Measurements from ENCODE around the gene DGCR8.

Gene DGCR8

DNA sequence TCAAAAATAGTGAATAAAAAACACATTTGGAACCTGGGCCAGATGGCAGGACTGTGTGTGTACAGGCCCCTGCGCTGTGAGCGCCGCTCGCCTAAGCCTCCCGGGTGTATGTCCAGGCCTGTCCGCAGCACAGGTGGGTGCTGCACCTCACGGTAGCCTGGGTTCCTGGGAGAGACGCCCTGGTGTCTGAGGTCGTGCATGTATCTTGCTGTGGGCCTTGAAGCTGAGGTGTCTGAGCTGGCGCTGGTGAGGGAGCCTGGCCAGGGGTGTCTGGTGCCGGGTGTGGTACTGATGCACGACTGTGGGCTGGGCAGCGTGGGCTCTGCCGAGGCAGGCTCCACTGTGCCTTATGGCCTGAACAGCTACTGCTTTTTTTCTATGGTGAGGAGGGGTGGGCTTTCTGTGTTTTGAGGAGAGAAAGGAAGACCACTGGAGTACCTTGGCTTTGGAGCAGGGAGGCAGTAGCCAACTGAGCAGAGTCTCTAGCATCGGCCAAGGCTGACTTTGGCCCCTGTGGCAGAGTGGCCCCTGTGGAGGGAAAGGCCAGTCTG is 47.4 kb downstream of the DGCR8 start:
- no peak for DNase-seq

DNA sequence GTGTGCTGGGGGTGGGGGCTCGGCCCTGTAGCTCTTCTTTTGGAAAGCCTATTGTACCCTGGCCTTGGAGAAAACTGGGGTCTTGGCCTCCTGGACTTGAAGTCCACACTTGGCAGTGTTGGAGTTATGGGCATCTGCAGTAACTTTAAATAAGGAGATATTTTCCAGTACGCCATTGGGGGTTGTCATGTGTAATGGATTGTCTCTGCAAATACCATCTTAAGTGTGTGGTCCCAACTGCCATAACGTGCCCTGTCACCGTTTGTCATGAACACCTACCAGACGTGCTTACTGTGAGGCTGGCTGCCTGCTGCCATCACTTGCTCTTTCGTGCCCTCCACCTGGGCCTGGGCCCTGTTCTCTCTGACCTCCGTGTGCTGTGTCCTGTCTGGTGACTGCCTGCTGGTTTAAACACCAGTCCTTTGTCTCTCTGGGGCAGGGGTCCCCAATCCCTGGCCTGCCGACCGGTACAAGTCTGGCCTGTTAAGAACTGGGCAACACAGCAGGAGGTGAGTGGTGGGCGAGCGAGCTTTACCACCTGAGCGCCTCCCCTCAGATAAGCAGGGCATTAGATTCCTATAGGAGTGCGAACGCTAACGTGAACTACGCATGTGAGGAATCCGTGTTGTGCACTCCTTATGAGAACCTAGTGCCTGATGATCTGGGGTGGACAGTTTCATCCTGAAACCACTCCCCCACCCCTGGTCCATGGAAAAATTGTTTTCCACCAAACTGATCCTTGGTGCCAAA is 48.0 kb downstream of the DGCR8 start:
- no peak for DNase-seq

DNA sequence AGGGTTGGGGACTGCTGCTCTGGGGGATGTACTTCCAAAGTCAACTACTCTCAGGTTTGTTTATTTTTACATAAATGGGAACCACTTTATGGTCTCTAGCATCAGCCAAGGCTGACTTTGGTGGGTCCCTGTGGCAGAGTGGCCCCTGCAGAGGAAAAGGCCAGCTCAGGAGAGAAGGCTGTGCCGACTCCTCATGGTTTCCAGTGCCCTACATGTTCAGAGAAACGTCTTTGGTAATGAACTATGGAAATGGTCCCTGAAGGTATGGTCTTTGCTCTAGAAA is 48.5 kb downstream of the DGCR8 start:
- DNase-seq, result no peak

DNA sequence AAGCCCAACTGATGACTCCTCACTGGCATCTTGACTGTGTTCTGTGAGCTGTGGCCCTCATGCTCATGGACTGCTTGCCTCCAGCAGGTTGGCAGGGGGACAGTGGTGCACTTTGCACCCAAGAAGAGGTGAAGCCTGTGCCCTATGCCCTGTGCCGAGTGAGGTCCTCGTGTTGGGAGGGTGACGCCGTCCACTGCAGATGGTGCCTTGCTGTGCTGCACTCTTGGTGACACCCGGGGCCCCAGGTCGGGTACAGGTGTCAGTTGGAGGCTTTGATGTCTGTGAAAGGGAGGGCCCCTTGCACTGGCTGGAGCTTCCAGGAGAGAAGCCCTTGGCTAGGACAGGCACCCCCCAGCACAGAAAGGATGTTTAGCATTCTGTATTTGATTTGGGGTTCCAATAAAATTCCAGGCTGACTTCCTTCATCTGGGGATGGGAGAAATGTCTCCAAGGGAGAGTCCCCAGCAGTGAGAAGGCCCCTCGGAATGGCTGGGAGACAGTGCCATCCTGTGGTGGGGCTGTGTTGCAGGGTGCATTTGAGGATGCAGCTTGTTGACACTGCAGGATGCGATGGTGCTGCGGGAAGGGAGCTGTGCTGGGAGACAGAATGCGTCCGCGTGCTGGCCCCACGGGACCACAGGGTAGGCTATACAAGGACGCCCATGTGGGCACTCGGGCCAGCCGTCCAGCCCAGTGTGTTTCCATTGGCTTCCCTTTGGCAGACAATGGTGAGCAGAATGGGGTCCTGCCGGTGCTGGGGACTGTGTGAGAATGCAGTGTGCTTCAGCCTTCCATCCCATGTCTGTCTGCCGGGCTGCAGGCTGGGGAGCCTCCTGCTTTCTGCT is 49.1 kb downstream of the DGCR8 start:
- DNase-seq, result peak; percentile 34

DNA sequence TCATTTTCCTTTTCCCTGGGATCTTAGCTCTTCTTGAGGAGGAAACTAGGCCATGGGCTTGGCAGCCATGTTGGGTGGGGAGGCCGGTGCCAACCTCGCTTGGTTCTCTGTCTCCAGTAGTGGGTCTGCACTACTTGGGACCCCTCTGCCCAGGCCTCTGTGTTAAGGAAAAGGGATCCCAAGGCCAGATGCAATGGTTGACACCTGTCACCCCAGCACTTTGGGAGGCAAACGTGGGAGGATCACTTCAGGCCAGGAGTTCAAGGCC is 49.6 kb downstream of the DGCR8 start:
- no peak for DNase-seq

DNA sequence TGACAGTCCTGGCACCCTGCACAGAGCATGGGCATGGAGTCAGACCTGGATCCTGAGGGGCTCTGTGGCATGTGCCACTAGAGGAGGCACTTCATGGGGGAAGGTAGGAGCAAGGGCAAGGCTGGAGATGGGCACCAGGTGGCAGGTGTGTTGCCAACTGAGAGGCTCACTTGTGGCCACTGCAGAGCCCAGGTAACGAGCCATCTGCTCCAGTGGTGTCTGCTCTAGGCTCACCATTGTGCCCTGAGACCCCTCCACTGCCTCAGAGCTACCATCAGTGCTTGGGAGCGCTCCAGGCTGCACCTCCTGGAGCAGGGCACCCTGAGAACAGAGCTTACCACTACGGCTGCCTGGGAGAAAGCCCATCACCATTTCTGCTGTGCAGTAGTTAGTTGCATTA is 50.3 kb downstream of the DGCR8 start:
- DNase-seq, result no peak

DNA sequence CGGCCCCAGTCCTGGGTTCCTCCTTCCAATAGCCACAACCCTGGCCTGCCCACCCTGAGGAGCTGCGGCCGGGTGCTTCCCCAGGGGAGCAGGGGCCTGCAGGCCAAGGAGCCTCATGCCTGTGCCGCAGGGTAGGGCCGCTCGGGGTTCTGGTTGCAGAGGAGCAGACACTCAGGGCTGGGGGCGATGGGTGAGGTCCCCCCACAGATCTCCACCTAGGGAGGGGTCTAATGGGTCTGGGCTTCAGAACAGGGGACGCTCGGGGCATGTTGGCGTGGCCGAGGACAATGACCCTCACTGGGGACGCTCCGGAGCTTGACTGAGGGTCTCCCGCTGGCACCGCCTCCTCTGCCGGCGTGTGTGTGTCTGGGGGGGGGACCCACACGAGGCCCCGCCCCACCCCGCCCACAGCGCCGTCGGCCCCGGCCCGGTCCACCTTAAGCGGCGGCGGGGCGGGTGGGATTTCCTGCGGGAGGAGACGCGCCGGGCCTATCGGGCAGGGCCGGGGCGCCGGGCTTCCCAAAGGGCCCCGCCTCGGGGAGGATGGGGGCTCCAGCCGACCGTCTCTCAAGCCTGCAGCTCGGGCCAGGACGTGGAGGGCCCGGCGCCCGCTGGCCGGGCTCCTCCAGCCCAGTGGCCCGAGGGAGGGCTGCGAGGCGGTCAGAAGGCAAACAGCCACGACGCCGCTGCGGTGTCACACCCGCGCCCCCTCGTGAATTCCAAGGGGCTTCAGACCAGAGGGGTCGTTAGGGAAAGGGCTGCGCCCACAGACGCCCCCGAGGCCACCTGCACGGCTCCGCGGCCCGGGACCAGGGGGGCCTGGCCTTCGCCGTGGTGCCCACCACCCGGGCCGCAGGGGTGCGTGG is 50.9 kb downstream of the DGCR8 start:
- DNase-seq, result peak; percentile 81

DNA sequence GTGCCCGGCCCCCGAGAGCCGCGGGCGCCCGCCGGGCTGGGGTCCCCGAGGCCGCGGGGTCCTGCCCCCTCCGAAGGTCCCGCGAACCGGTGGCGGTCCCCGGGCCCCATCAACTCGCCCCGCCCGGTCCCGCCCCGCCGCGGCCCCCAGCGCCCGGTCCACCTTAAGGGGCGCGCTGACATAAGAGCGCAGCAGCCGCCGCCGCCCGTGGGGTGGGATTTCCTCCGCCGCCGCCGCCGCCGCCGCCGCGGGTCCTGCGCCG is 51.5 kb downstream of the DGCR8 start, which contains the start of gene ZDHHC8:
TSS of gene ZDHHC8 (plus strand) at position 208 of the 262 bp plus-strand sequence. CDS start 144 bp downstream, outside the sequence.
- peak; percentile 29 for DNase-seq

DNA sequence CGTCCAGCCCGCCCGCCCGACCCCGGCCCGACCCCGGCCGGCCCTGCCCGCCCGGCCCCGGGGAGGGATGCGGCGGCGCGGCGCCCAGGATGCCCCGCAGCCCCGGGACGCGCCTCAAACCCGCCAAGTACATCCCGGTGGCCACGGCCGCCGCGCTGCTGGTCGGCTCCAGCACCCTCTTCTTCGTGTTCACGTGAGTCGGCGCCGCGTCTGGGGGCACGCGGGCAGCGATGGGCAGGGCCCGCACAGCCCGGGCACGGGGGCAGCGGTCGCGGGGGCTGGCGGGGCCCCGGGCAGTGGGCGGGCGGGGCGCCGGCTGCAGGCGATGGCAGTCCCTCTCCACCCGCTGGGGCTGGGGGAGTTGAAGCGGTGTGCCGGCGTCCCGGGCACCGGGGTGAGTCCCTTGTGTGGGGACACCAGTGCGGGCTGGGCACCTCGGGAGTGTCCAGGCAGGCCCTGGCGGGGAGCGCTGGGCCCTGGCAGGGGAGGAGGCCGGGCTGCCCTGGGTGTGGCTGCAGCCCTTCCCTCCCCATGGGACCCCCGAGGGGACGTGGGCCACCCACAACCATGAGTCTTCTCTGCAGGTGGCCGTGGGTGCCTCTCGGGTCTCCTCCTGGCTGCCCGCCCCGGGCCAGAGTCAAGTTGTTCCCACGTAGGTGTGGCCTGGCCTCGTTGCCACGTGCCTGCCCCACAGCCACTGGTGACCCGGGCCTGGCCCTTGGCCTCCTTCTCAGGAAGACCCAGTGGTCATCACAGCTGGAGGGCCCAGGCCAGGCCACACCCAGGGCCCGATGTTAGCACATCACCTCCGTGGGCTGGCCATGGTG is 52.0 kb downstream of the DGCR8 start:
- DNase-seq, result no peak

DNA sequence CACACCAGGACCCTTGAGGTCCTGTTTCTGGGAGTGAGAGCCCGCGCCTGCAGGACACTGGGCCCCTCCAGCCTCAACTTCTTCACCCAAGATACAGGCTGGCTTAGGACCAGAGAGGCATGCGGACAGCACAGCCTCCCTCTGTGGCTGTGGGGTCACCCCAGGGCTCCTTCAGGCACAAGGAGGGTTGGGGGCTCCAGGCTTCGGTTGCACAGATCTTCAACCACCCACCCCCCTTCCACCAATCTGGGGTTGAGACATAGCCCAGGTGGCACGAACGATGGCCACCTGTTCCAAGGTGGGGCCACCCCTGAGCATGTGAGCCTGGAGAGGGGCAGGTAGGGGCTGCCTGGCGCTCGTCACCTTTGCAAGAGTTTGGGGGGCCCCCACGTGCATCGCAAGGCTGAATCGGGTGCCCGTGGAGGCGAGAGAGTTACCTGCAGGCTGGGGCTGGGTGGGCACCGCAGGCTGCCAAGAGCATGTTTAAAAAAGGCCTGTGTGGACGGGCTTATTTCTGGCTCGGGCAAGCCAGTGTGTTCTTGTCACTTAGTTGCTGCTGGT is 52.7 kb downstream of the DGCR8 start:
- DNase-seq, result no peak

DNA sequence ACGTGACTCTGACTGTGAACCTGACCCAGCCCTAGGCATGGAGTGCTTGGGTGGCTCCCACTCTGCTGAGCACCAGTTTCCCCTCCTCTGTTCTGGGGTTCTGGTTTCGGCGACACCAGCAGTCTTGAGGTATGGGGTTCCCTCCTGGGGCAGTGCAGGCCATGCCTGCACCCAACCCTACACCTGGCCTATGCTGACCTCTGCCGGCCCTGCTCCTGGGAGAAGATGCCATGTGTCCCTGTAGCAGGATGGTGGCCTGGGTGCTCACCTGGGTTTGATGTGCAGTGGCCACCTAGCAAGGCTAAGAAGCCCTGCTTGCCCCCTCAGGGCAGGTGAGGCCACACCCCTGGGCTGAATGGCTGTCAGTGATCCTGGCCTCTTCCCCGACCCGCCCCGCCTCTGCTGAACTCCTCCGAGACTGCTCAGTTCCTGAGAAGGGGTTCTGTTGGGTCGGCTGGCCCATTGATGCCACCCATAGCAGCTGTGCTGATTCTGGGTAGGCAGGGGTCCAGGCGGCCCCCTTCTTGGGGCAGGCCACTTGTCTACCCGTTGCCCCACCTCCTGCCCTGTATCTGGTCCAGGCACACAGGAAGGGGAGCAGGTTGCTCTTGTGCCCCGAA is 54.0 kb downstream of the DGCR8 start:
- no peak for DNase-seq

DNA sequence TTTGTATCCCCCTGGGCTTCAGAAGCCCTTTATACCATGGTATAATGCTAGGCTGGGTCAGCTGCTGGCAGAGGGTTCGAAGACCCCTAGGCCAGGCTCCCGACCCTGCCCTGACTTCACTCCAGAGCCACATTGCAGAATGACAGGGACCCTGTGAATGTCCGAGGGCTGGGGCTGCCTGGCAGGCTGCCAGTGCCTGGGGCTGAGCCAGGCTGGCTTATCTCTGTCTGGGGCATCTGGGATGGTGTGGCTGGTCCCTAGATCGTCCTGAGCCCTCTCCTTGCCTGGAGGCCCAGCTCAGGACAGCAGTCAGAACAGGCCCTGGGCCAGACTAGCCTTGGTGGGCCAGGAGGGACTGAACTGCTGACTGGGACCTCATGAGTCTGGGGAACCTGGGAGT is 55.2 kb downstream of the DGCR8 start:
- DNase-seq, result no peak

DNA sequence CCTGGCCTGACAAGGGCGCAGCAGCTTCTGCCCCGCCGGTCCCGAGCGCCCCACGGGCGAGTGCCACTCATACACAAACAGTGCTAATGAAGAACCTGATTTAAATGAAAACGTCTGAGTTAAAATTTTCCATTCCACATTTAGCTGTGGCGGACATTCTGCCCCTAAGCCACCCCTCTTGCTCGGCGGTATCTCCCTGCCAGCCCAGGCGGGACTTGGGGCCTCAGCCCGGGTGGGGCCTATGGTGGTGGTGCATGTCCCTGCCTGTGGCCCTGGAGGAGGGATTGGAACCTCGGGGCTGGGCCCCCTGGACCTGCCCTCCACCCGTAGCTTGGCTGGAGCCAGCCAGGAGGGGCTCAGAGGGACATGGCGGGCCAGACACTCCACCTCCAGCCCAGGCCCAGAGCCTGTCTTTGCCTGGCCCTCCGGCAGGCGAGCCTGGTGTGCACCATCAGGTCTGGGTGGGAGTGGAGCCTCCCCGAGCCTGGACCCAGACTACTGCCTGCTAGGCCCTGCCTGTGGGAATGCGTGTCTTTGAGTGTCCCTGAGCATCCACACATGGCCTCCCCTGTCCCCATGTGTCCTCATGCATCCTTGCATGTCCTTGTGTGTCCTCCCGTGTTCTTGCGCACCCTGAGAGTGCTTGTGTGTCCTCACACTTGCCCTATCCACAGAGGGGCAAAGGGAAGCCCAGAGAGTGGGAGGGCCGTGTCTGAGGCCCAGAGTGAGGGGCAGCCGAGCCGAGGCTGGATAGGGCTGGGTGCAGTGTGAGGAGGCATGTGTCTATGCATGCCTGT is 56.0 kb downstream of the DGCR8 start:
- no peak for DNase-seq

DNA sequence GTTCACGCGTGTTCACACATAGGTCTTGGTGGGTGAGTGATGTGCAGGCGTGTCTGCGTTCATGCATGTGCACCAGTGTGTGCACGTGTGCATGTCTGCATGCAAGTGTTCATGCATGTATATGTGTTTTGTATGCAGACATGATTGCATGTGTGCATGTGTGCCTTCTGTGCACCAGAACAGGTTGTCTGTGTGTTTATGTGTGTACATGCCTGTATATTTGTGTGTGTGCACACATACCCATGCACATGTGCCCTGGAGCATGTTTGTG is 56.5 kb downstream of the DGCR8 start:
- no peak for DNase-seq

DNA sequence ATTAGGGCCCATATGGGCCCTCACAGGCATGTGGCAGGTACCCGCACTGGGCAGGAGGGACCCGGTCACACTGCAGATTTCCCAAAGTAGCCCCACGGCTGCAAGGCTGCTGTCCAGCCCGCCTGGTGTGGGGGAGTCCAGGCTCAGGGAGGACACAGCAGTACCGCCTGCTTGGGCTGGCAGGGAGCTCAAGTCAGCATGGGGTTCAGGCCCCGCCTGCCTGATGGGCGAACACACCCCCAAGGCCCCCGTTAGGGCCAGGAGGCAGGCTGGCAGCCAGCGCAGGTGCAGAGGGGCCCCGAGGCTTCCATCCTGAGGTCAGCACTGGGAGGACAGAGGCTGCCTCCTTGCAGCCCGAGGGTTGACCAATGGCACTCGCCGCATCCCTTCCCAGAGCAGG is 57.1 kb downstream of the DGCR8 start:
- DNase-seq, result no peak

DNA sequence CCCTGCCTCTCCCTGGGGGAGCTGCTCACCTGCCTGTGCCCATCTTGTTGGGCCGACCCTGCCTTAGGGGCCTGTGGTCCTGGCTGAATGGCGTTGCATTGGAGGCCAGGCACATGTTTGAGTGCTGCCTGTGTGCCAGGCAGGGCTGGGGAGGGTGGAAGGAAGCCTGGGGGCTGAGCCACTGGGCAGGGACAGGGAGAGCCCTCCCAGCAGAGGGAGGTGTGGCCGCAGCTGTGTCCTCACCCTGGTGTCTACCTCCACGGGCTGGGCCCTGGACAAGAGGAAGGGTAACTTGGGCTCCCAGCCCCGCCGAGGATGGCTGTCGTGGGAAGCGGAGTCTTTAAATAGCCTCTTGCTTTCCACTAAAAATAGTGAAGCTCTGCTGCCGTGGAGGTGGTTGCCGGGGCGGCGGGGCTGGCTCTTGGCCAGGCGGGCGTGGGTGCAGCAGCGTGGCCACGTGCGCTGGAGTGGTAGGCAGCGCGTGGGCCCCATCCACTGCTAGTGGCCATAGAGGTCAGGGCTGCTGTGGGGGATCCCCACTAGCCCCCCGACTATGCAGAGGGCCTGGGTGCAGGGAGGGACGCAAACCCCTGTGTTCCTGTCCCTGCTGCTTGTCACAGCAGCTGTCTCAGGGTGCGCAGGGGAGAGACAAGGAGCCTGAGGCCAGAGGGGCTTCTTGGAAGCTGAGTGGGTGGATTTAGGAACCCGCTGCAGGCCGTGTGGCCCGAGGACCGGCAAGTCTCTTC is 57.8 kb downstream of the DGCR8 start:
- DNase-seq, result no peak

DNA sequence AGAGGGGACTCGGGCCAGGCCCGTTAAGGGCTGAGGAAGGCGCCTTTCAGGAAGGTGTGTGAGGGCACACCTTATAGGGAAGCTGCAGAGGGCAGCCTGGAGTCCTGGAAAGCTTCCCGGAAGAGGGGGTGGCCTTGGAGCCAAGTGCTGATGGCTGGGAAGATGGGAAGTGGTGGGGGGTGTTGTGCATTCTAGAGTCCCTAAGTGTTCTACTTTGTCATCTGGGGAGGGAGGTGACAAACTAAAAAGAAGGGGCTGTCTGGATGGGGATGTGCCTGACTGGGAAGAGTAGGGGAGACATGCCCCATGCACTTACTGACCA is 58.3 kb downstream of the DGCR8 start:
- DNase-seq, result no peak

DNA sequence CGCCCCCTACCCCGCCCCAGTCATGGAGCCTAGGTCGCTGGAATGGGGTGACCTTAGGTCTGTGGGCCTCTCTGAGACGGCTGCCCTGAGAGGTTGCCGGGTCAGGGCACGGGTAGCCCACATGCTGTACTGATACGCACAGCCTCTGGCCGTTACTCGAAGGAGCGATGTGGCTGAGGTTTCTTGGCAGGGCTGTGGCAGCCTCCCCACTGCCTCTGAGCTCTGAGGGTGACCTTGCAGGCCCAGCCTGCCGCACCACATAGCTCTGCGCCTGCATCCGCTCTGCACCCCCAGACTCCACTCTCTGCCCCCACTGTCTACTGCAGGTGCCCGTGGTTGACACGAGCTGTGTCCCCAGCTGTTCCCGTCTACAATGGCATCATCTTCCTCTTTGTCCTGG is 58.8 kb downstream of the DGCR8 start:
- DNase-seq, result no peak

DNA sequence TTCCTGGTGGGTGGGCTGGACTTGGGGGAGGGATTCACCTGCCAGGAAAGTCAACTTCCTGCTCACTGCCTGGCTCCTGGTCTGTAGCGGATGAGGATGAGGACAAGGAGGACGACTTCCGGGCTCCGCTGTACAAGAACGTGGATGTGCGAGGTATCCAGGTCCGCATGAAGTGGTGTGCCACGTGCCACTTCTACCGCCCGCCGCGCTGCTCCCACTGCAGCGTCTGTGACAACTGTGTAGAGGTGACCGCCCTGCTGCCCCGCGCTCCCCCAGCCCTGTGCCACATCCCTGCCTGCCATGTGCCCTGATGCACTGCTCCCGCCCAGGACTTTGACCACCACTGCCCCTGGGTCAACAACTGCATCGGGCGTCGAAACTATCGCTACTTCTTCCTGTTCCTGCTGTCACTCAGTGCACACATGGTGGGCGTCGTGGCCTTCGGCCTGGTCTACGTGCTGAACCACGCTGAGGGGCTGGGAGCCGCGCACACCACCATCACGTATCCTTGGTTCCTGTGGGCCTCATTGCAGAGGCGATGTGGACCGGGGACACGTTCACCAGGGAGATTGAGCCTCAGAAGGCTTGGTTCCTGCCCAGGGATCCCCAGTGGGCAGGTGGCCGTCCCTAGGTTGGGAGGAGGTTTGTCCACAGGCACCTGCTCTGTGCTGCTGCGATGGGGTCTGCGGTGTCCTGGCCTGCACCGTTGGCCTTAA is 59.5 kb downstream of the DGCR8 start:
- DNase-seq, result no peak

DNA sequence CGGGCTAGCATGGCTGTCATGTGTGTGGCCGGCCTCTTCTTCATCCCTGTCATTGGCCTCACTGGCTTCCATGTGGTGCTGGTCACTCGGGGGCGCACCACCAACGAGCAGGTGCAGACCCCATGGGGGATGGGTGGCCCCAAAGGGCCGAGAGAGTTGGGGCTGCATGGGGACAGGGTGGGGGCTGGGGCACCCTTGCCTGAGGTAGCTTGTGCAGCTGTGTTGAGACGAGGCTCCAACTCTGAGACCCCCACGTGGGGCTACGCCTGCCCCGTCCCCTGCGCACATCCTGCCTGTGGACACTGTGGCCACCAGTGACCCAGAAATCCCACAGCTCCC is 60.0 kb downstream of the DGCR8 start:
- DNase-seq, result no peak

Measured in CD4-positive, alpha-beta T cell treated with Interferon gamma for 1 hour (primary cell).